Mammary epithelial cell (primary cell): ENCODE results near the gene IL2RA.

Experiments
- EZH2 ChIP-seq: IDR thresholded peaks from 2 replicates; pipeline ENCODE4 v1.6.1; 2012; ENCODE audit warnings: low read length, inconsistent platforms, borderline replicate concordance
- TF ChIP-seq, protein P1 (sequence below), 2 donors: IDR thresholded peaks in 1 of 2; conservative IDR thresholded peaks in 1 of 2; 2 replicates each; pipeline ENCODE4 v1.5.1; 2011 to 2012; ENCODE audit warnings: inconsistent platforms in 2 of 2, low read length in 2 of 2, mild to moderate bottlenecking in 2 of 2, control low read depth in 1 of 2, low read depth in 1 of 2; ENCODE audit not compliant: insufficient read depth in 1 of 2; ENCODE audit errors: extremely low read depth in 1 of 2

- TF ChIP-seq, protein P1, sequence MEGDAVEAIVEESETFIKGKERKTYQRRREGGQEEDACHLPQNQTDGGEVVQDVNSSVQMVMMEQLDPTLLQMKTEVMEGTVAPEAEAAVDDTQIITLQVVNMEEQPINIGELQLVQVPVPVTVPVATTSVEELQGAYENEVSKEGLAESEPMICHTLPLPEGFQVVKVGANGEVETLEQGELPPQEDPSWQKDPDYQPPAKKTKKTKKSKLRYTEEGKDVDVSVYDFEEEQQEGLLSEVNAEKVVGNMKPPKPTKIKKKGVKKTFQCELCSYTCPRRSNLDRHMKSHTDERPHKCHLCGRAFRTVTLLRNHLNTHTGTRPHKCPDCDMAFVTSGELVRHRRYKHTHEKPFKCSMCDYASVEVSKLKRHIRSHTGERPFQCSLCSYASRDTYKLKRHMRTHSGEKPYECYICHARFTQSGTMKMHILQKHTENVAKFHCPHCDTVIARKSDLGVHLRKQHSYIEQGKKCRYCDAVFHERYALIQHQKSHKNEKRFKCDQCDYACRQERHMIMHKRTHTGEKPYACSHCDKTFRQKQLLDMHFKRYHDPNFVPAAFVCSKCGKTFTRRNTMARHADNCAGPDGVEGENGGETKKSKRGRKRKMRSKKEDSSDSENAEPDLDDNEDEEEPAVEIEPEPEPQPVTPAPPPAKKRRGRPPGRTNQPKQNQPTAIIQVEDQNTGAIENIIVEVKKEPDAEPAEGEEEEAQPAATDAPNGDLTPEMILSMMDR (conservative IDR thresholded peaks at IDR 0.05 in 1 of 2, IDR thresholded peaks at IDR 0.05 in 1 of 2; ENCODE audit: extremely low read depth in 1 of 2, insufficient read depth in 1 of 2, low read depth in 1 of 2, low read length in 2 of 2) = no peak
- no peak for TF ChIP-seq EZH2
Observed at GRCh38 chr10:6023661-6024333, 38.4 kb downstream of the IL2RA start.
